ENCODE results near the gene DNAJC15.
A peak's percentile ranks its signal among the peaks of the same experiment; 100 is the strongest.

Gene DNAJC15

GRCh38 chr13:43132257-43132656, 108.9 kb downstream of the DNAJC15 start:
- Histone ChIP-seq H4K20me1 (ENCODE audit: insufficient read depth, low read length, poor library complexity, severe bottlenecking) (no peaks in the 10 kb centered on the region), H3K79me2 (ENCODE audit: insufficient read depth, low read length) (no peaks in the 10 kb centered on the region), H2AFZ (ENCODE audit: low read length) (no peak overlapping the region), H3K4me3 (ENCODE audit: low read length, poor library complexity, severe bottlenecking) (no peak overlapping the region), H3K27me3 (ENCODE audit: insufficient read depth, low read length, poor library complexity, severe bottlenecking) (no peaks in the 10 kb centered on the region), H3K9me2 (replicated peaks; ENCODE audit: low read depth, low read length) (no peaks in the 10 kb centered on the region), H3K4me1 (ENCODE audit: insufficient read depth, low read length, poor library complexity, severe bottlenecking) (peaks cover 17% of the 10 kb centered on the region), H3K9me3 (ENCODE audit: insufficient read depth, low read depth, low read length) (no peaks in the 10 kb centered on the region), H3F3A (ENCODE audit: low read depth) (no peaks in the 10 kb centered on the region), H3K36me3 (ENCODE audit: insufficient read depth, low read length) (no peaks in the 10 kb centered on the region), H3K9ac (ENCODE audit: low read depth, low read length, poor library complexity, severe bottlenecking) (no peak overlapping the region), H3K4me2 (ENCODE audit: low read depth, low read length, poor library complexity, severe bottlenecking) (no peak overlapping the region)
- TF ChIP-seq EZH2phosphoT487 (IDR thresholded peaks at IDR 0.05; ENCODE audit: borderline replicate concordance) (no peak), CTCF (conservative IDR thresholded peaks at IDR 0.05; ENCODE audit: low read length) (peak; percentile 45)

- H3K4me1 ChIP-seq (ENCODE audit: insufficient read depth, low read length, poor library complexity, severe bottlenecking), result peaks cover 10% of the 10 kb centered on the region
- TF ChIP-seq EZH2phosphoT487 (IDR thresholded peaks at IDR 0.05; ENCODE audit: borderline replicate concordance), result no peak
- no peak for TF ChIP-seq CTCF (conservative IDR thresholded peaks at IDR 0.05; ENCODE audit: low read length)
- H3K9me3 ChIP-seq (ENCODE audit: insufficient read depth, low read depth, low read length), result no peaks in the 10 kb centered on the region
- no peaks in the 10 kb centered on the region for H3K27me3 ChIP-seq (ENCODE audit: insufficient read depth, low read length, poor library complexity, severe bottlenecking)
- no peaks in the 10 kb centered on the region for H3F3A ChIP-seq (ENCODE audit: low read depth)
- no peak overlapping the region for H3K9ac ChIP-seq (ENCODE audit: low read depth, low read length, poor library complexity, severe bottlenecking)
- no peaks in the 10 kb centered on the region for H3K79me2 ChIP-seq (ENCODE audit: insufficient read depth, low read length)
- no peak overlapping the region for H2AFZ ChIP-seq (ENCODE audit: low read length)
- H3K4me3 ChIP-seq (ENCODE audit: low read length, poor library complexity, severe bottlenecking), result no peak overlapping the region
- H3K36me3 ChIP-seq (ENCODE audit: insufficient read depth, low read length), result no peaks in the 10 kb centered on the region
- no peaks in the 10 kb centered on the region for H3K9me2 ChIP-seq (replicated peaks; ENCODE audit: low read depth, low read length)
- no peaks in the 10 kb centered on the region for H4K20me1 ChIP-seq (ENCODE audit: insufficient read depth, low read length, poor library complexity, severe bottlenecking)
- no peak overlapping the region for H3K4me2 ChIP-seq (ENCODE audit: low read depth, low read length, poor library complexity, severe bottlenecking)
Measured at GRCh38 chr13:43132911-43133310, 109.5 kb downstream of the DNAJC15 start.

GRCh38 chr13:43133792-43134191, 110.4 kb downstream of the DNAJC15 start:
- no peak overlapping the region for H3K4me2 ChIP-seq (ENCODE audit: low read depth, low read length, poor library complexity, severe bottlenecking)
- H3F3A ChIP-seq (ENCODE audit: low read depth), result no peaks in the 10 kb centered on the region
- no peak overlapping the region for H3K9ac ChIP-seq (ENCODE audit: low read depth, low read length, poor library complexity, severe bottlenecking)
- no peaks in the 10 kb centered on the region for H3K9me3 ChIP-seq (ENCODE audit: insufficient read depth, low read depth, low read length)
- H4K20me1 ChIP-seq (ENCODE audit: insufficient read depth, low read length, poor library complexity, severe bottlenecking), result no peaks in the 10 kb centered on the region
- H3K36me3 ChIP-seq (ENCODE audit: insufficient read depth, low read length), result no peaks in the 10 kb centered on the region
- H3K27me3 ChIP-seq (ENCODE audit: insufficient read depth, low read length, poor library complexity, severe bottlenecking), result no peaks in the 10 kb centered on the region
- no peaks in the 10 kb centered on the region for H3K9me2 ChIP-seq (replicated peaks; ENCODE audit: low read depth, low read length)
- no peak overlapping the region for H2AFZ ChIP-seq (ENCODE audit: low read length)
- no peaks in the 10 kb centered on the region for H3K79me2 ChIP-seq (ENCODE audit: insufficient read depth, low read length)
- TF ChIP-seq EZH2phosphoT487 (IDR thresholded peaks at IDR 0.05; ENCODE audit: borderline replicate concordance) (no peak), CTCF (conservative IDR thresholded peaks at IDR 0.05; ENCODE audit: low read length) (no peak)
- H3K4me3 ChIP-seq (ENCODE audit: low read length, poor library complexity, severe bottlenecking), result no peak overlapping the region
- H3K4me1 ChIP-seq (ENCODE audit: insufficient read depth, low read length, poor library complexity, severe bottlenecking), result peaks cover 7% of the 10 kb centered on the region

Measured in Loucy (cell line).